NCI-H2171 (cell line): ENCODE data around the gene TGFBI.

Experiments used
- DNase-seq: peaks from one replicate; lab custom pipeline; 2025; lab: John Stamatoyannopoulos, UW

The TGFBI gene

DNA sequence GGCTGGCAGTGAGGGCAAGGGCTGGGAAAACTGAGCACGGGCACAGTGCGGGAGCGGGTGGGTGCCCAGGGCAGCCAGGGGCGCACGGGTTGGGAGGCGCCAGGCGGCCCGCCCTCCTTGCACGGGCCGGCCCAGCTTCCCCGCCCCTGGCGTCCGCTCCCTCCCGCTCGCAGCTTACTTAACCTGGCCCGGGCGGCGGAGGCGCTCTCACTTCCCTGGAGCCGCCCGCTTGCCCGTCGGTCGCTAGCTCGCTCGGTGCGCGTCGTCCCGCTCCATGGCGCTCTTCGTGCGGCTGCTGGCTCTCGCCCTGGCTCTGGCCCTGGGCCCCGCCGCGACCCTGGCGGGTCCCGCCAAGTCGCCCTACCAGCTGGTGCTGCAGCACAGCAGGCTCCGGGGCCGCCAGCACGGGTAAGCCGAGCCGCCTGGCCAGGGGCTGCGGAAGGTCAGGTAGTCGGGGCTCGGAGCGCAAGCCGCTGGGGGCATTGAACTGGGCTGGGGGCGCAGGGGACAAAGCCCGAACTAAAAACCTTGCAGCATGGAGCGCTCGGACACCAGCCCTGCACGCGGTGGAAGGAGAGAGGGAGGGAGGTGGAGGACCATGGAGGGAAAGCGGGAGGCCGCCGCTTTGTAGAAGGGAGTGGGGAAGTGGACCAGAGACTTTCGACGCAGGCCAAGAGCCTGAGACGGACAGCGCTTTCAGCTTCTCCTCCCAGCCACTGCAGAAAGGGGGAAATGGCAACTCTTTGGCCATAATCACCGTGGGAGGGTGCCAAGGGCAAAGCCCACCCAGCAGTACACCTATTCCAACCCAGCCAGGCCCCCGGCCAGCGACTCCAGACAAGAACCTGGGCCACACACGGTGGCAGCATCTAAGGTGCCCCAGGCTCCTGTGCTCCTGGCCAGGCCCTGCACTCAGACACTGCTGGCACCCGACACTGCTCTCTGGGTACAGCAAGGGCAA is at the start of gene TGFBI:
Gene TGFBI, plus strand, starts transcription at position 207 of the 961 bp plus-strand sequence. Its CDS starts 68 bp downstream, at position 275.
- no peak for DNase-seq

DNA sequence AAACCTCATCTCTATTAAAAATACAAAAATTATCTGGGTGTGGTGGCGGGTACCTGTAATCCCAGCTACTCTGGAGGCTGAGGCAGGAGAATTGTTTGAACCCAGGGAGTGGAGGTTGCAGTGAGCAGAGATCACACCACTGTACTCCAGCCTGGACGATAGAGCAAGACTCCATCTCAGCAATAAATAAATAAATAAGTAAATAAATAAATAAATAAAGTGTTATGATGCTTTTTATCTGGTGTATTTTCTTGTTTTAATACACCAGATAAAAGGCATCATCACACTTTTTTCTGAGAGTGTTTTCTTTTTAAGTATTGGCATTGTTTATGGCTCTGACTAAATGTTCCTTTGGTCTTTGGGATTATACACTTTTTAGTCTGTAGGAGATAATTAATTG is 49.8 kb upstream of the TGFBI start:
- DNase-seq: no peak

DNA sequence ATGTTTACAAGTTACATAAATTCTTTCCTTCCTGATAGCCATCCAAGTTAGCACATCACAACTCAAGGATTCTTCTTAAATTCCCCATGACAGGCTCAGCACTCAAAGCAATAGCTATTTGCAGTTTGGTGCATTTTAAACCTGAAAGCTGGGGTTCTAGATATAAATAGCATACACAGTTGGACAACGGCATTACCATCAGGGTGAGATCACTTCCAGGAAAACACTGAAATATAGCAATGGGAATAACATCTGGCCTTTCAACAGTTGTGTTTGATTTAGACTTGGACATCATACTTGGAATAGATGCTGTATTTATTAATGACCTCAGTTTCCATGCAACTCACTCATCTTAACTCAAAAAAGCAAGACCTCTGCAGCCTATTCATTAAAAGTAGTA is 49.3 kb upstream of the TGFBI start:
- no peak for DNase-seq

DNA sequence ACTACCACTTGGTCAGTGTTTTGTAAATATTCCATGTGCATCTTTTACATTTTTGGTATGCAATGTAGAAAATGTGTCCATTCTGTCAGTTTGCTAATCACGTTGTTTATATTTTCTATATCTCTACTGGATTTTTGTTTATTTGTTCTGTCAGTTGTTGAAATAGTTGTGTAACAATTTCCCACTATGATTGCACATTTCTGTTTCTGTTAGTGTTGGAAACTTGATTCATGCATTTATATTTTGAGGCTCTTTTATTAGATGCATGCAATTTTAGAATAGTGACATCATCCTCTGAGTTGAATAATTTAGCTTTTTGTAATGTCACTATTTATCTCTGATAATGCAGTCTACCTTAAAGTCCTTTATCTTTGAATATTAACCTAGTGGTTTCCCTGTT is 48.2 kb upstream of the TGFBI start:
- DNase-seq: no peak

DNA sequence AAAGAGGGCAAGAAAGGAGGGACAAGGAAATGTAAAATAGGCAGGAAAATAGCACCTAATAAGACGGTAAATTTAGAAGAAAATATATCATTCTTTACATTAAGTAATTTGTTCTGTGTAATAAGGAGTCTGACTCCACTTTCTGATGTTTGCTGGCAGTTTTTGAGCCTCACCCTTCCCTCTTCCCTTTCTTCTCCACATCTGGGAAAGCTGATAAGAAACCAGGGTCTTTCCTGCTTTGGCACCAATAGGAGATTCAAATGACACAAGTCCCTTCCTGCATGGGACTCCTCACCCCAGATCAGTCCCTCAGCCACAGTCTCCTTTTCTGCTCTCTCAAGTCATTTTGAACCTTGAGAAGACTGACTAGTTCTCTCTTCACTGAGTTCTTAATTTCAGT is 42.8 kb upstream of the TGFBI start:
- DNase-seq: no peak

DNA sequence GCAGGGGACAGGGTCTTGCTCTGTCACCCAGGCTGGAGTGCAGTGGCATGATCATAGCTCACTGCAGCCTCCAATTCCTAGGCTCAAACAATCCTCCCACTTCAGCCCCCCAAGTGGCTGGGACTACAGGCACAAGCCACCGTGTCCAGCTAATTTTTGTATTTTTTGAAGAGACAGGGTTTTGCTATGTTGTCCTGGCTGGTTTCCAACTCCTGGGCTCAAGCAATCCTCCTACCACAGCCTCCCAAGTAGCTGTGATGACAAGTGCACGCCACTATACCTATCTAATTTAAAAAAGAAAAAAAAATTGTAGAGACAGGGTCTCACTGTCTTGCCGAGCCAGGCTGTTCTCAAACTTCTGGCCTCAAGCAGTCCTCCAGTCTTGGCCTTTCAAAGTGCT is 42.4 kb upstream of the TGFBI start:
- DNase-seq: no peak

DNA sequence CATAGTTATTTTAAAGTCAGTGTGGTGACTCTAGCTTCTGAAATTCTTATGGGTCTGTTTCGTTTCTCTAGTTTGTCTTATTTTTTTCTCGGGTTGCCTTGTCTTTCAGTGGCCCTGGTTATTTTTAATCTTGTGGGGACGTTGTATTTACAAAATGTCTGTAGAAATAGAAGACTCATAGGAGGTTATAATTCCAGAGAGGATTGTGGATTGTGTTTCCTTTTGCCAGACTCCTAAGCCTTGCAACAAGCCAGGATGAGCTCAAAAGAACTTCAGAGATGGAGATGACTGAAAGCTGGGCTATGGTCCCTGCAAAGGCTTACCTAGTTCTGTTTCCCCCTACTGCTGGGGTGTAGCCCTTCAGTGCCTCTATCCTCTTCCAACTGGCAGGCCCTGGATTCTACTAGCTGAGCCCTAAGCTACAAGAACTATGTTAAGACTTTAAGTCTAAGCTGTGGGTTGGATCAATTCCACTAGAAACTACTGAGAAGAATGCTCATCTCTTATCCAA is 41.8 kb upstream of the TGFBI start:
- DNase-seq: no peak

DNA sequence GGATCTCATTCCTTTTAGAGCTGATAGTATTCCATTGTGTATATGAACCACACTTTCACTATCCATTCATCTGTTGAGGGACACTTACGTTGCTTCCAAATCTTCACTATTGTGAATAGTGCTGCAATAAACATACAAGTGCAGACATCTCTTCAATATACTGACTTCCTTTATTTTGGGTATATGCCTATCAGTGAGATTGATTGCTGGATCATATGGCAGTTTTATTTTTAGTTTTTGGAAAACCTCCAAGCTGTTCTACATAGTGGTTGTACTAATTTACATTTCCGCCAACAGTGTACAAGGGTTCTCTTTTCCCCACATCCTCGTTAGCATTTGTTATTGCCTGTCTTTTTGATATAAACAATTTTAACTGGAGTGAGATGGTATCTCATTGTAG is 40.2 kb upstream of the TGFBI start:
- DNase-seq: no peak

DNA sequence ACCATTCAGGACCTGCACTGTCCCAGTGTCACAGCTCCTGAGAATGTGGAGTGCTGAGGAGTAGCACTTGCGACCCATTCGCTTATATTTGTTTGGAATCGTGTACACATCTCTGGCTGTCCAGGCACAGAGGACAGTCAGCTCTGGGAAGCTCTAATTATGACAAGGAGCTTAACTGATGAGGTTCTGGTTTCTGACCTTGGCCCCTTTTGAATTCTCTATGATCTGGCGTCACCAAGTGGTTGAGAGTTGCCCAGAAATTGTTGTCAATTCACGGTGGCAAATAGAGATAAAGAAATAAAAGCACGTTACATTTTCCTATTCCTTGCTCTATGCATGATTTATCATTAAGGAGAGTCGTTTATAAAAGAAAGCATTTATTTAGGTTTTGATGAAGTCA is 39.1 kb upstream of the TGFBI start:
- no peak for DNase-seq

DNA sequence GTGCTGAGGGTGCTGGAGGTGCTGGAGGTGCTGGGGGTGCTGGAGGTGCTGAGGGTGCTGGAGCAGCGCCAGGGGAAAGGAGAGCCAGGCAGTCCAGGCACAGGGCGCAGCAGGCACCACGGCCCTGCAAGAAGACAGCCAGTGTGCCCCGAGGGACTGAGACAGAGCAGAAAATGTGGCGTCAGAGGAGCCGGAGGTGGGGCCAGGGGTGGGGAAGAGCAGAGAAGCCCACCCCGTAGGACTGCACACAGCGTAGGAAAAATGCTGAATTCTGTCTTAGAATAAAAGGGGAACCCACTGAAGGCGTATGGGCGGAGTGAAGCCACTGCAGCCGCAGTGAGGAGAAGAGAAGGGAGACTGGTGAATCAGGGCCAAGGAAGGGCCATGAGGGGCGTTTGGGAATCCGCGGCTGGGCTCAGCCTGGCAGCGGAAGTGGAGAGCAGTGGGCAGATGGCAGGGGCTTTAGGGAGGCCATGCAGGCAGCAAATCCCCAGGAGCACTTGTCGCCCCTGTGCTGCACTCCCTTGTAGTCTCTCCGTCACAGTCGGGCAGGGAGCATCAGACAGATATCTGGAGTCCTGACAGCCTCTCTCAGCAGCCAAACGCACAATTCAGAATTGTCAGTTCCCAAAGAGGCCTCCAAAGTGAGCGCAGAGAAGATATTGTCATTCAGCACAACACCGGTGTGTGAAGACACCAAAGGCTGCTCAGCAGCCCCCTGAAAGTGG is 38.1 kb upstream of the TGFBI start:
- DNase-seq: no peak

DNA sequence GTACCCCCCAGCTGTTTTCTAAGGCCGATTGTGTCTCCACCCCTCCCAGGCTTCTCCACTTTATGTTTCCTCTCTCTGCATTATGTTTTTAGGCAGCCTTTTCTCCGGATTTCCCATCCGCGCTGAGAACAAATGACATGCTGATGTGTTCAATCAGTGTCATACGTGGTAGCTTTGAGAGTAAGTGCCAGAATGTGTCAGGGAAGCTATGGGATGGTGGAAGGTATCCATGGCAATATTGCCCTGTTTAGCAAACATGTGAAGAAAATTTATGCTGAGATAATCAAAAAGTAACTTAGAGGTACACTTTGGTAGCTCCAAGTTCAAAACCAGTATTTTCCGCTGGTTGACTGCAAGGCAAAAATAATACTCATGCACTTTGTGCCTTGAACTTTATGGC is 37.4 kb upstream of the TGFBI start:
- DNase-seq: no peak

DNA sequence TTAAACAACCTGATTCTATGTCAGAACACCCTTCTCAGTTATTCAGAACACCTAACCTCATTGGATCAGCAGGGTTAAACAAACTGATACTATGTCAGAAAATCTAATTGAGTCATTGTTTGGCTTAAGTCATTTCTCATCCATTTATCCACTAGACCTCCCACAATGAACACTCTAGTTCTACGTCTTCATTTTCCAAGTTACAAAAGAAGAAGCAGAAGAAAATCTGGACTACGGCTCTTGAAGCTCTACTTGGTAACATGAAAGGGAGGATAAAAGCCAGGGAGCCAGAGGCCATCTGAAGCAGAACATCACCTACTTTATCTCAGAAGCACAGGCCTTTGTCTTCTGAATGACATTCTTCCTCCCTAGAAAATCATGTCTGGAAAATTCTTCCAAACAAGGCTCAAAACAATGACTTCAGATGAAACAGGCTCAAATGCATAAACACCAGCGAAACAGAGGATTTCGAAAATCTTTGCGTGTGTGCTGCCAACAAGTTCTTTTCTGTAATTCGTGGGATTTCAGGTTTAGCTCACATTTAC is 35.4 kb upstream of the TGFBI start:
- DNase-seq: no peak

DNA sequence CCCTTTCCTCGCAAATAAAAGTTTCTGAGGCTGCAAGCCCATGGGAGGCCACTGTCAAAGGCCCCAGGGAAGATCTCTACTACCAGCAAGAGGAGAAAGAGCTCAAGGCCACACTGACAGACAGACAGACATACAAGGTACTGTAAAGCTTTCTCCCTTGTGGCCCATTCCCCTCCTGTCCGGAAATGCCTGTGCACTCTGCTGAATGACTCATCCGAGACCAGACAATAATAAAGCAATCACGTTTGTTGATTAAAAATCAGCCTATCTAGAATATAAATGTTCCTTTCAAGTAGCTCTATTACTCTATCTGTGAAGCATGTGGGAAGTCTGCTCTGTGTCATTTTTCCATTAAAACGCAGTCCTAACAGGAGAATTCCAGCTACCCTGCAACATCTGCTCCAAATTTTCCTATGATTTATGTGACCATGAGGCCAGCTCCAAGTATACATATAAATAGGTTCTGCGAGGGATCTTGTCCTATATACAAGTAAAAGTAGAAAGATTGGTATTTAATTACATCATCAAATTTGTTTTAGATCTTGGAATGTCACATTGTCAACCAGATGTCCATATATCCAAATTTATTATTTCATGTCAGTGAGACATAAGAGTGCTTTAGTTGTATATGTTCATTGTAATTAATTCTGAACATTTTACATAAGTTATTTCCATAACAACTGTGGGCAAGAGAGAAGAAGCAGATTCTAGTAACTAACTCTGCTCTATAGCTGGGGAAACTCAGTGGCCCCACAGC is 34.7 kb upstream of the TGFBI start:
- DNase-seq: no peak

DNA sequence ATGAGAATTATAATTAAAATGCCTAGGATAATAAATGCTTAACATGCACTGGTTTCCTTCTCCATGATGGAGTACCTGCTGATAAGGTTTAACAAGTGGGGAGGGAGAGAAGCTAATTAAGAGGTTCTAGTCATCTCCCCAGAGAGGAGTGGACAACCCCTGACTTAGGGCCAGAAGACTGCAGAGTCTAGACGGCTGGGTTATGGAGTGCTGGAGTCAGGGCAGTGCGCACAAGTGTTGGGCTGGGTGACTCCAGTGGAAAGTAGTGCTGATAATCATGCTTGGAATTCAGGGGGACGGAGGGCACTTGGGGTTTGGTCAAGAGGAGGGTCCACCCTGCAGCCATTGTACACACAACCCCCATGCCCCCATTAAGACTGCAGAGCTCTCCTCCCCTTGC is 32.8 kb upstream of the TGFBI start:
- DNase-seq: no peak

DNA sequence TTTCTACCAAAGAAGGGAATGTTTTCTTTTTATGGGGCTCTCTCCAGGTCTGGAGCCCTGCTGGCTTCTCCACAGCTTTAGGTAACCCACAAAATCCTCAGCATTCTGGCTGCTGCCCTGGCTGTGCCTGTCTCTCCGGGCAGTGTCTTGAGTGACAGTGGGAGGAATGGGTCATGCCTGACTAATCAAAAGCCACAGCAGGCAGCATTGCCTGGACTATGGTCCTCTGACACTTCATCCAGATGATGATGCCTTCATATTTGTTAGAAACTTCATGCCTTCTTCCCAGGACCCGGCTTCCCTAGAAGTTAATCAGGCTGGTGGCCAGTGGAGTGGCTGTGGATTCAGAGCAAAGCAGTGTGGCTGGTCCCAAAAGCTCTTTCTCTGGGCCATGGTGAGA is 32.2 kb upstream of the TGFBI start:
- DNase-seq: no peak

DNA sequence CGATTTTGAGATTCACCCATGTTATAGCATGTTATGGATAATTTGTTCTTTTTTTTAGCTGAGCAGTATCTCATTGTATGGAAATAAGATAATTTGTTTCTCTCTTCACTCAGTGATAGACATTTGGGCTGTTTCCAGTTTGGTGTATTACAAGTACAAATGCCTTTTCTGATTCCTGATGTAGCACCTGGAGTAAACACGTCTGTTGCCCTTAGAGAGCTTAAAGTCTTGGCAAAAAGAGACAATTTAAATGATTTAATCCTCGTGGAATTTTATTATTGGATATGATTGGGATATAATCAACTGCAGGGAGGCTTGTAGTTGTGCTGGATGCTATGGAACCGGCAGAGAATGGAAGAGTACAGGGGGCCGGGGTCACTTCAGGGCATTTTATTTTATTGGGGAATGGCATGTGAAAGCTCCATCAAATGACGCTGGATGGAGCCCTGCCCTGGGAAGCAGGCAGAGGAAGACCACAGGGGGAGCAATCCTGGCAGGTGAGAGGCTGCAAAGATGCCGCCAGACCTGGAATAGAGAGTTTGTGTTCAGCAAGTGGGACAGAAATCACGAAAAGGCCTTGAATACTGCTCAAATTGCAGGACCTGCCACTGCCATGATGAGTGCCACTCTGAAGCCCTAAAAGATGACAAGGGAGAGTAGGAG is 31.0 kb upstream of the TGFBI start:
- DNase-seq: no peak

DNA sequence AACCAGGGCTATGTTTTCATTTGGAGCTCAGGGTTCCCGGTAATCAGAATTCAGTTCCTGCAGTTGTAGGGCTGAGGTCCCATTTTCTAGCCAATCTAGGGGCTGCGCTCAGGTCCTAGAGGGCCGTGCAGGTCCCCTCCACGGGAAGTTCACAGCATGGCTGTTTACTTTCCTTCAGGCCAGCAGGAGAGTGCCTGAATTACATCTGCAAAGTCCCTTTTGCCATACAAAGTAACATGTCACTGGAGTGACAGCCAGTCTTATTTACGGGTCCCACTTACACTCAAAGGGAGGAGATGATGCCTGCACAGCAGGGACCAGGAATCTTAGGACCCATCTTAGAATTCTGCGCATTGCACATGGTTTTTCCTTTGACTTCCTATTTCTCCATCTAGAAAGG is 29.9 kb upstream of the TGFBI start:
- no peak for DNase-seq

DNA sequence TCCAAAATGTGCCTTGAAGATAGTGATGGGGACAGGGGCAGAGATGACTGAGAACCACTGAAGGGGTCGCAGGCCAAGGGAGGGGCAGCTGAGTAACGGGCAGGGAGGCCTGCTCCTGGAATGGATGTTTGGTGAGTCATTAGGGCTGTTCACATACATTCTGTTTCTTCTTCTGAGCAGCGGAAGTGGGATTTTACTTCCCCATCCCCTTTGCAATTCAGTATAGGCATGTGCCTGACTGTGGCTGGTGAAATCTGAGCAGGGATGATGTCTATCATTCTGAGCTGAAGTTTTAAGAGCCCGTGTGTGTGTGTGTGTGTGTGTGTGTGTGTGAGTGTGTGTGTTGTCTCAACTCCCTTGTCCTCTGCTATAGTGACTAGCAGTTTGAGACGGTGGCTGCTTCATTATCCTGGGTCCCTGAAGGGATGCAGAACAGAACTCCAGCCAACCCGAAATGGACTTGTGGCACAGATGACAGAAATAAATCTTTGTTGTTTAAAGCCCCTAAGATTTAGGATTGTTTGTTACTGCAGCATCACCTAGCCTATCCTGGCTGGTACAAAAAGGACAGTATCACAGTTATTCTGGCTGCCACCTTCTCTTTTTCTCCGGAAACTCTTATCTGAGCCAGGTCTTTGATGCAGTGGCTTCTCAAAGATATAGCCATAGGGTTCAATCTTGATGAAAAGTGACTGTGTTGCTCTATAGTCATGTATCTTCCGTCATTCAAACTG is 29.2 kb upstream of the TGFBI start:
- DNase-seq: no peak

DNA sequence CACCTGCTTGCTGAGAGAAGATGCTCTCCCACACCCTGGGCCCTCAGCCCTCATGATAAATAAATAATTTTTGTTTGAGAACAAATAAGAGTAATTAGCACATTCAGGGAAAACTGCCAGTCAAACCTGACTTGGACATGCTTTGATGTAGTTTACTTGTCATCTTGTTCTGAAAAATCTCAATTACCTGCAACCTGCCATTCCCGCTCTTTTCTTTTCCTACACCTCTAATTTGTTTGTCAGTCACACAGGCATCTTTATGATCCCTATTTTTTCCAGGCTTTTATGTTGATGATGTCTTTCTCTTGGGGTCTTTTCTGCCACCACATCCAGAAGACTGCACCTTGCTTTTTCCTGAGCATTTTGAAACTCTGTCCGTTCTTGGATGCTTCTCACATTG is 28.6 kb upstream of the TGFBI start:
- DNase-seq: no peak

DNA sequence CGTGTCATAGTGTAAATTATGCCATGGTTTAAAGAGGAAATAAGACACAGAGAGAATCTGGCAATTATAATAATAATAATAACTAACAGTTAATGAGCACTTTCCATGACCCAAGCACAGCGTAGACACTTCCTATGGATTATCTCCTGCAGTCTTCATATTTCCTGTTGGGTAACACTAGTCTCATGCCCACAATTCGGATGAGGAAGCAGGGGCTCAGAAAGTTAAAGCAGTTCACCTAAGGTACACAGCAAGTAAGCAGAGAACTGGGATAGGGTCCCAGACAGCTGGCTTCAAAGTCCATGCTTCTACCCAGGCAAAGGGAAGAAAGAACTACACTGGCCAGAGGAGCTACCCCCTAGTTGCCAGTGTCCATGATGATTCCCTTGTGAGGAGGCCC is 27.9 kb upstream of the TGFBI start:
- DNase-seq: no peak

DNA sequence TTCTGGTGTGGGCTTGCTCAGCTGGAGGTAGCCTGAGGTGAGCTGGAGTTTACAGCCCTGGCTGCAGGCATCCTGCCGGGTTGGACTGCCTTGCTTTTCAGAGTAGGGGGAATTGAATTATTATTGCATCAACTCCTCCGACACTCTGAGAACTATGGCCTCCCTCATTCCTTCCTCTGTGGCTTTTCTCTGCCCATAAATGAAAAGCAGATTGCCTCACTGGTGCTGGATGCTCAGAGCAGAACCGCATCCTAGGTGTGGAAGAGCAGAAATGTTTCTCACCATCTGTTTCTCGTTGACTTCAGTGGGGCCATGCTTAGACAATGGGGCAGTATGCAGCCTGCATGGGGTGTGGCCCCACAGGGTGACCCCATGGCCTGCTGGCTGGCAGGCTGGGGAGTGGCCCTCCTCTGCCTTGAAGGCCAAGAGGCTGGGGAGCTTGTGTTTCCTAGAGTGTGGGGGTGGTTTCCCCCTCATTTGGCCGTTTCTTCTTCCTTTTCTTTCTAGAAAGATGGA is 27.3 kb upstream of the TGFBI start:
- no peak for DNase-seq
